GM21723 (cell line): ENCODE data around the gene NRXN3.

Experiments used
- ATAC-seq: cut with Tn5 transposase; IDR thresholded peaks from one replicate; pipeline ENCODE4 v1.9.1; 2021; ENCODE audit warnings: mild to moderate bottlenecking, moderate library complexity; ENCODE audit not compliant: unreplicated experiment

The NRXN3 gene

GRCh38 chr14:79376557-79376956 is 1206.4 kb downstream of the NRXN3 start:
- no peak for ATAC-seq

- ATAC-seq = no peak
Observed at GRCh38 chr14:79378020-79378419, 1207.8 kb downstream of the NRXN3 start.

- no peak for ATAC-seq
Observed at GRCh38 chr14:79379266-79379665, 1209.1 kb downstream of the NRXN3 start.

DNA sequence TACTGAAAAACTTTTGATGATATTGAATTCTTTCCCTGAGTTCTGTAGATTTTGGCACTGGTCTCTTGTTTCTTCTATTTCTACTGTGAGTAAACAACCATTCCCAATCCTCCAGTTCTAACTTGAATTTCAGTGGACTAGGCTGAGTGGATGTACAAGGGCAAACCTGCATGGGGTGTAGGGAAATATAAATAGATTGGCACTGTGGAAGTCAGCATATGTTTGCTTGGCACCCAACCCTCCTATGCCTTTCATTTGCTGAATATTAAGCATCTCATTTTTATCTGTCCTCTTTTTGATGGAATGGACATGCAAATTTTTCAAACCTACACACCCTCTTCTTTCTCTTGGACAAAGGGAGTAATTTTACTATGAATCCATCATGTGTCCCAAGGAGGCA is 1212.9 kb downstream of the NRXN3 start:
- ATAC-seq = no peak

- no peak for ATAC-seq
Observed at GRCh38 chr14:79383475-79383874, 1213.3 kb downstream of the NRXN3 start.

- ATAC-seq = no peak
Observed at GRCh38 chr14:79395061-79395460, 1224.9 kb downstream of the NRXN3 start.

GRCh38 chr14:79404874-79405511 is 1234.8 kb downstream of the NRXN3 start:
- ATAC-seq = no peak

GRCh38 chr14:79405512-79405910 is 1235.3 kb downstream of the NRXN3 start:
- no peak for ATAC-seq

DNA sequence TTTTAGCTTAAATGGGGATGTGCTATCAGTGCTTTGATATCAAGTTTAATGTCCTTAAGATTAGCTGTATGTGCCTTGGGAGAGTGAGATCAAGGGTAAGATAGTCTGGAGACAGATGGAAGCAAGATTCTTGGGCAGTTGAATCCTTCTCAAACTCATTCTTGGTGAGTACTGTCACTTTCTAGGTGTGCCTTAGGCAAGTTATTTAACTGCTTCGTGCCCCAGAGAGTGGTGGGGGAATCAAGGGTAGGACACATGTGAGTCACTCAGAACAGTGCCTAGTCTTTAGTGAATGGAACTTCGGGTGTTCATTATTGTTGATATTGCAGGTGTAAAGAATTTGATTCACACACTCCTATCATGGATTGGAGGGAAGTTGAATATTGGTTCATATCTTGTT is 1237.4 kb downstream of the NRXN3 start:
- no peak for ATAC-seq

- ATAC-seq = no peak
Observed at GRCh38 chr14:79408696-79409095, 1238.5 kb downstream of the NRXN3 start.

- no peak for ATAC-seq
Observed at GRCh38 chr14:79411403-79412174, 1241.4 kb downstream of the NRXN3 start.

DNA sequence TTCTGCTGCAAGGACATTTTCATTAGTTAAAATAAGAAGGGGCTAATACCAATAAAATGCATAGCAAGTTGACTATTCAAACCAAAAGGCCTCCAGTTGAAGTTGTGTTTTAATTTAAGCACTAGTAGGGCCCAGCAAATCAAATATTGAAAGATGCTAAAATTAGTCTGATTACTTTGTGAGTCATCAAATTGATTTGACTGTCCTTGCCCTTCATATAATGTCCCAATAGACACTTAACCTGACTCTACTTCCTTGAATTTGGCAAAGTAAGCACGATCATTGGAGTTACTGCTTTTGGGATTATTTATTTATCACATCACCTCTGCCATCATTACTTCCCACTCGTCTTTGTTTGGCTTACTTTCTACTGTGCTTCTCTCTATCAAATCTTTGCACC is 1242.6 kb downstream of the NRXN3 start:
- ATAC-seq = no peak

- no peak for ATAC-seq
Observed at GRCh38 chr14:79413734-79414428, 1243.7 kb downstream of the NRXN3 start.

GRCh38 chr14:79415726-79416125 is 1245.6 kb downstream of the NRXN3 start:
- no peak for ATAC-seq

DNA sequence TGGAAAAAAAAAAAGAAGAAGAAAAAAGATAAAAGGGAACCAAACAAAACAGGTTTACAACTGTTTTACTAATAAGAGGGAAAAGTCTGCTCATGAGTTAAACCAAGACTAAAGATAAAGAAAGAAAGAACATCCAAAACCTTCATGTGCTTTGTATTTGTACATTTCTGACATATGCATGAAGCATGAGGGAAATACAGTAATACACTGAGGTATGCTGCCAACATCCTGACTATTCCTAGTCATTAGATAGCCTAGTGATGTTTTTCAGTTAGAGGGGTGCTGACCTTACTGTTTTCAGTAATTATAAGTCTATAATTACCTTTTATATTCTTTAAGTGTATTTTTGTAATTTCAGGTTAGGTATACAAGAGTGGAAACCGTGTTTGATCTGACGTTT is 1247.8 kb downstream of the NRXN3 start:
- no peak for ATAC-seq

- no peak for ATAC-seq
Observed at GRCh38 chr14:79418649-79419415, 1248.7 kb downstream of the NRXN3 start.

- no peak for ATAC-seq
Observed at GRCh38 chr14:79419571-79420327, 1249.6 kb downstream of the NRXN3 start.

GRCh38 chr14:79420725-79421124 is 1250.6 kb downstream of the NRXN3 start:
- no peak for ATAC-seq

DNA sequence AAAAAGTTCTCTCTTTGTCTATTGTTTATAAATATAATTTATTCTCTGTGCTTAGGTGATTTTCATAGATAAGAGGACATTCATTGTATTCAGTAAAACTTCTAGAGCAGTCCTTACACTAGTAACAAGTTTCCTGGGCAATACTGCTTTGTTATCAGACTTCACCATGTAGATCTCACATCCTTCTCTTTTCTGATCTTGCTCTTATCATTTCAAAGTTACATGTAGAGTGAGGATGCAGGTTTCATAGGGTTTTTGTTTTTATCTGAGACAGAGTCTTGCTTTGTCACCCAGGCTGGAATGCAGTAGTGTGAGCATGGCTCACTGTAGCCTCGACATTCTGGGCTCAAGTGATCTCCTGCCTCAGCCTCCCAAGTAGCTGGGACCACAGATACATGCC is 1251.6 kb downstream of the NRXN3 start:
- no peak for ATAC-seq

- ATAC-seq = no peak
Observed at GRCh38 chr14:79424462-79424861, 1254.3 kb downstream of the NRXN3 start.
